ENCODE results near the gene TRAP1.

Gene TRAP1

DNA sequence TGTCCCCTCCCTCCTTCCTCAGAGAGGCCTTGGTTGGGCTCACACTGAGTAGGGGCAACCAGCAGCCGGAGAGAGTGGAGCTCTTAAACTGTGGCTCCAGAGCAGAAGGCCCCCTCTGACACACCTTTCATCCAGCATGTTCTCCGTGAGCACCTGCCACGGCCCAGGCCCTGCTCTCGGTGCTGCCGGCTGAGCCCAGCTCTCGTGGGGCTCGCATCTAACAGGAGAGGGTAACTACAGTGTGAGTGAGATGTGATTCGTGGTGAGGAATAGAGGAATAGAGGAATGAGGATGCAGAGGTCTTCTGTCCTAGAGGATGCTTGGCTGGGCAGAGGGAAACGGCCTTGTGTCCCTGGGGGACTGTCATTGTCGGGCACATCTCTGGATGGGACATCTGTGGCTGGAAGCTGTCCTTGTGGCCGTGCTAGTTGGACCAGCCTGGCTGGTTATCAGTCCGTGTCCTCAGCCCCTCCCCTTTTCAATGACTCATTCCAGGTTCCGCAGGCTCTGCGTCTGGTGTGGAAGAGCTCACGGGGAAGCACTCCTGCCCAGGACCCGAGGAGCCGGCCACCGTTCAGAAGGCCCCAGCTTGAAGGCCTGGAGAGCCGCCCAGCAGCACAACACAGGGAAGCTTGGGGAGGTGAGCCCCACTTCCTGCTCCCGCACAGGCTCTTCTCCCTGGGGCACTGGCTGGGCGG lies 74.8 kb downstream of the TRAP1 start:
- TF ChIP-seq, protein P1, sequence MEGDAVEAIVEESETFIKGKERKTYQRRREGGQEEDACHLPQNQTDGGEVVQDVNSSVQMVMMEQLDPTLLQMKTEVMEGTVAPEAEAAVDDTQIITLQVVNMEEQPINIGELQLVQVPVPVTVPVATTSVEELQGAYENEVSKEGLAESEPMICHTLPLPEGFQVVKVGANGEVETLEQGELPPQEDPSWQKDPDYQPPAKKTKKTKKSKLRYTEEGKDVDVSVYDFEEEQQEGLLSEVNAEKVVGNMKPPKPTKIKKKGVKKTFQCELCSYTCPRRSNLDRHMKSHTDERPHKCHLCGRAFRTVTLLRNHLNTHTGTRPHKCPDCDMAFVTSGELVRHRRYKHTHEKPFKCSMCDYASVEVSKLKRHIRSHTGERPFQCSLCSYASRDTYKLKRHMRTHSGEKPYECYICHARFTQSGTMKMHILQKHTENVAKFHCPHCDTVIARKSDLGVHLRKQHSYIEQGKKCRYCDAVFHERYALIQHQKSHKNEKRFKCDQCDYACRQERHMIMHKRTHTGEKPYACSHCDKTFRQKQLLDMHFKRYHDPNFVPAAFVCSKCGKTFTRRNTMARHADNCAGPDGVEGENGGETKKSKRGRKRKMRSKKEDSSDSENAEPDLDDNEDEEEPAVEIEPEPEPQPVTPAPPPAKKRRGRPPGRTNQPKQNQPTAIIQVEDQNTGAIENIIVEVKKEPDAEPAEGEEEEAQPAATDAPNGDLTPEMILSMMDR (IDR thresholded peaks at IDR 0.05; ENCODE audit: insufficient read depth, missing control alignments) = no peak
- no peak for DNase-seq (ENCODE audit: insufficient read length, low spot score)
- FAIRE-seq = no peak

- no peak for FAIRE-seq
- TF ChIP-seq, protein P1 (IDR thresholded peaks at IDR 0.05; ENCODE audit: insufficient read depth, missing control alignments) = no peak
- DNase-seq (ENCODE audit: insufficient read length, low spot score) = no peak
Observed at GRCh38 chr16:3641801-3642396, 75.4 kb downstream of the TRAP1 start.

DNA sequence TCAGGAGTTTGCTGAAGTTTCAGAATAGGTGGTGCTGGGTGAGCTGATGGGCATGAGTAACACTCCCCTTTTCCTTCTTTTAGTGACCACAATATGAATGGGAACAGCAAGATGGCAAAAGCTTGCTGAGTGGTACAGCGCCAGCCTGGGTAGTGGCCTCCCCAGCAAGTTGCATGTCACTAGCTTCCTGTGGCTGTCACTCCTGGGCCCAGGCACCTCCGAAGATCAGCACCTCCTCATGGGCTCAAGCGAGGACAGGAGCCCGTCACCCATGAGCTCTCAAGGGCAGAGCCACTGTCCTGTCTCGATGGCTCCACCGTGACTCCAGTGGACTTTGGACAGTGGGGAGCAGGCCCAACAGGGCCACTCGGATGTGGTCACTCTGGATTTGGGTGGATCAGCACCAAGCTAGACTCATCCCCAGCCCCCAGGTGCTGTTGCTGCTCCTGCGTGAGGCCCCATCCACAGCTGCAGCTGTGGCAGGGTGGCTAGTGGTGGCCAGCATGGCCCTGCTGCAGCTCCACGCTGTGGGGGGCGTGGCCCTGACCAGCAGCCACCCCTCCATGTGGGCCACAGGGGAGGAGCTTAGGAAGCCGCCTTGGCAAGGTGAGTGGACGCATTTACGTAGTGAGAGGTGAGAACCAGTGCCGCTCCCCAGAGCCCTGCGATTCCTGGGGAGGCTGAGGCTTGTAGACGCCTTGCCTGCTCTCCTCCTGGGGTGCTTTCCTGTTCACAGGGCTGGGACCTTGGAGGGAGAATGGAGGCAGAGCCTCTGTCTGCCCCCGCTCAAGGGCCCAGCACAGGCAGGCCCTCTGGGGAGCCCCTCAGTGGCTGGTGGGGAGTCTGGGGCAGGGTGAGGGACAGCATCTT lies 76.5 kb downstream of the TRAP1 start:
- TF ChIP-seq, protein P1 (IDR thresholded peaks at IDR 0.05; ENCODE audit: insufficient read depth, missing control alignments) = no peak
- DNase-seq (ENCODE audit: insufficient read length, low spot score) (no peak), FAIRE-seq (no peak)

DNA sequence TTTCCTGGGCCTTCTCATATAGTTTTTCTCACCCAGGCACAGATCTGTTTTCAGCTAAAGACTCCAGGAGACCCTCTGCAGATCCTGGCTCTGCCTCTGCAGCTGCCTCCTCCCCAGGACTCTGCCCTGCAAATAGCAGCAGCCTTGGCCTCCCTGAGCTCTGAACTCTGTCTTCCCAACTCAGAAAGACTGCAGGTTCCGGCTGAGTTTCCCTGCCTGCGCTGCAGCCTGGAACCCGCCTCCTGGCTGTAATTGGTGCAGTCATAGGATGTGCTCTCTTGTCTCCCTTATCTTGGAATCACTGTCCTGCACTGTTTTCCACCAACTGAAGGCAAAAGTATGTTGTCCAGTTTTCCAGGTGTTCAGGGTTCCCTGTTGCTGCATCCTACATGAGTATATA lies 77.1 kb downstream of the TRAP1 start:
- TF ChIP-seq, protein P1 (IDR thresholded peaks at IDR 0.05; ENCODE audit: insufficient read depth, missing control alignments) = no peak
- DNase-seq (ENCODE audit: insufficient read length, low spot score) (no peak), FAIRE-seq (no peak)

DNA sequence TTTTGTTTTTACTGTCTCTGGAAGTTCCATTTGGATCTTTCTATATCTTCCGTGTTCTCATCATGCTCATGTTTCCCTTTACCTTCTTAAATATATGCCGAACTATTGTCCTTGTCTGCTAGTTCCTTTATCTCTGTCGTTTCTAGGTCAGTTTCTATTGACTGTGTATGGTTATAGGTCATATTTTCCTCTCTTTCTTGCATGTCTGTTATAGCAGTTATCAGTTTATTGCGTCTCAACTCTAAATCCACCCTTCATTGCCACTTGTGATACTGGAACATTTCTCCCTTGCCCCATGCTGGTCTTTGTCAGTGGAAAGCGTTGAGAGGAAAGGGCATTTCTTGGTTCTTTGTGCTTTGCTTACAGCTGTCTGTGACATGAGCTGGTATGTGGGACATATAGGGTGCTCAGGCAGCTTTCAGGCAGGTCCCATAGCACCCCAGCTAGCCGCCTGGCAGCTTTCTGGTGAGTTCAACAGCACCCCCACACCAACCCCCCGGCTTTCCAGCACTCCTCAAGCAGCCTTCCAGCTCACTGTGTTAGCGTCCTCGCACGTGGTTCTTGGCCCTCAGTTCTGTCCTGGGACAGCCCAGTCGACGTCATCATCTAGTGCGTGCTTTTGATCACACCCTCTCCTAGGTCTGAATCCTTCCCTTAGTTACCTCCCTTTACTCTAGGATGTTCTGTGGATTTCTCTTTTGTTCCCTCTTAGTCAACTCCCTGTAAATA lies 78.2 kb downstream of the TRAP1 start:
- TF ChIP-seq, protein P1 (IDR thresholded peaks at IDR 0.05; ENCODE audit: insufficient read depth, missing control alignments) = no peak
- no peak for DNase-seq (ENCODE audit: insufficient read length, low spot score)
- no peak for FAIRE-seq

DNA sequence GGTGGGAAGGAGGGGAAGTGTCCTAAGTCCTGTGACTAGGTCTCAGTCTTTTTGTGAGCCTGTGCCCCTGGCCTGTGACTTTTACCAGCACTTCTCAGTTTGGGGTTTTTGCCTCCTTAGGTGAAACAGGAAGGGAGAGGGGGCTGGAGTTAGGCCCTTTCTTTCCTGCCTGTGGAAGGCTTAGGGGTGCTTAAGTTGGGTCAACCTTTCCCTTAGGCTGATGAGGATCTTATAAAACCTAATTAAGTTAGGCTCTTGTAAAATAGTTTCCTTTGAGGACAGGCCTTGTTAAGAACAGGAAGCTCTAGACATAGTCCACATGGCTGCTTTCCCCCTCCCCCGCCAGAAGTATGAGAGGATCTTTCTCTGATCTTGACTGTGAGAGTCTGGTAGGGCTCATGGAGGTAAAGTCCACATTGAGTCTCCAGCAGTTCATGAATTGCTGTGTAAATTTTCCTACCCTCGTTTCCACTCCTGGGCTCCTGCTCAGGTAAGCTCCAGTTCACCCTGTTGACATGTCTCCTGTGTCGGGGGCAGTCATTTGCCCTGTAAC lies 79.9 kb downstream of the TRAP1 start:
- DNase-seq (ENCODE audit: insufficient read length, low spot score) (no peak), FAIRE-seq (no peak)
- TF ChIP-seq, protein P1 (IDR thresholded peaks at IDR 0.05; ENCODE audit: insufficient read depth, missing control alignments) = no peak
